K562 (cell line): ENCODE data around the gene PTP4A2. TPM values are rescaled to one million over a fixed set of nuclear protein-coding genes. Genes with fewer than 3 reads are reported as not detected.

ENCODE experiments used
- ATAC-seq: fragments of 200-7000 bp; cut with Tn5 transposase; 3 replicates; pipeline ENCODE4 v1.9.1; 2020; ENCODE audit warnings: moderate library complexity
- BruUV-seq: library from RNA; stranded (reverse); fragments of 400-500 nt; replicated peaks from 2 replicates; lab custom pipeline; 2021; lab: Mats Ljungman, UMichigan
- CTCF ChIA-PET: fragments of 300-600 bp; formaldehyde crosslinking; extraction: SDS; loops from one replicate; lab custom pipeline; 2021; ENCODE audit warnings: low intra/inter-chr PET ratio; lab: Yijun Ruan, JAX
- POLR2A ChIA-PET: fragments of 300-600, 350-650 bp; sonication (Branson Sonifier 250); formaldehyde crosslinking; extraction: SDS; loops from one replicate; lab custom pipeline; 2021; ENCODE audit warnings: antibody characterized with exemption, inconsistent platforms; lab: Yijun Ruan, JAX
- DNase-seq, 4 experiments: peaks; one replicate each; pipeline versions ENCODE4 v3.0.0 to v3.0.0-alpha.2; 2011 to 2018; ENCODE audit warnings: low spot score in 3 of 4, mixed read lengths in 3 of 4; ENCODE audit errors: extremely low read depth in 1 of 4
- FAIRE-seq: peaks from 2 replicates; lab custom pipeline; 2011; peaks lifted over from hg19 to GRCh38; lab: Jason Lieb, UNC
- H2AFZ ChIP-seq: 2 replicates; pipeline ENCODE4 v1.6.0; 2011; ENCODE audit warnings: low read depth, low read length, control low read depth, inconsistent platforms
- H3K27ac ChIP-seq: fragments of 200-600 bp; 3 replicates; pipeline ENCODE4 v1.8.0; 2011; ENCODE audit warnings: low read depth, mild to moderate bottlenecking, control low read depth, inconsistent platforms, low read length, moderate library complexity, mixed read lengths; ENCODE audit errors: extremely low read depth
- H3K27me3 ChIP-seq, 2 experiments: fragments of 300-600 bp in 1 of 2; 2 replicates in 1 of 2; 3 replicates in 1 of 2; pipeline versions ENCODE4 v1.6.0 to v1.8.0; 2011; ENCODE audit warnings: inconsistent platforms in 2 of 2, low read length in 2 of 2, mild to moderate bottlenecking in 1 of 2, mixed read lengths in 1 of 2, moderate library complexity in 1 of 2; ENCODE audit not compliant: control insufficient read depth in 2 of 2, insufficient read depth in 2 of 2
- H3K36me3 ChIP-seq: fragments of 300-600 bp; 3 replicates; pipeline ENCODE4 v1.8.0; 2011; ENCODE audit warnings: mild to moderate bottlenecking, low read length, inconsistent platforms; ENCODE audit not compliant: control insufficient read depth, insufficient read depth
- H3K4me1 ChIP-seq, 2 experiments: fragments of 200-600 bp in 1 of 2; replicated peaks in 1 of 2; 2 replicates in 1 of 2; 3 replicates in 1 of 2; pipeline versions ENCODE4 v1.5.1 to v1.8.0; 2011; ENCODE audit warnings: inconsistent platforms in 2 of 2, low read length in 2 of 2, mild to moderate bottlenecking in 1 of 2, mixed read lengths in 1 of 2, moderate library complexity in 1 of 2; ENCODE audit not compliant: control insufficient read depth in 2 of 2, insufficient read depth in 2 of 2
- H3K4me2 ChIP-seq: 2 replicates; pipeline ENCODE4 v1.6.1; 2011; ENCODE audit warnings: low read length, control low read depth, inconsistent platforms, mixed read lengths; ENCODE audit not compliant: insufficient read depth
- H3K4me3 ChIP-seq: fragments of 200-600 bp; sonication (generic), shearing (Covaris generic); 2 replicates; pipeline ENCODE4 v1.5.1; 2016; ENCODE audit warnings: control low read depth, inconsistent platforms
- H3K79me2 ChIP-seq: fragments of 200-600 bp; 3 replicates; pipeline ENCODE4 v1.8.0; 2011; ENCODE audit warnings: low read length, inconsistent platforms; ENCODE audit not compliant: control insufficient read depth, insufficient read depth
- H3K9ac ChIP-seq, 2 experiments: 2 replicates each; pipeline versions ENCODE4 v1.6.0 to v1.6.1; 2011; ENCODE audit warnings: low read depth in 2 of 2, low read length in 2 of 2, control low read depth in 1 of 2, inconsistent platforms in 1 of 2, mild to moderate bottlenecking in 1 of 2, mixed read lengths in 1 of 2; ENCODE audit not compliant: insufficient read depth in 1 of 2
- H3K9me1 ChIP-seq: one replicate; pipeline ENCODE4 v1.6.0; 2011; ENCODE audit warnings: inconsistent platforms, mild to moderate bottlenecking, low read length, moderate library complexity; ENCODE audit not compliant: control insufficient read depth, insufficient read depth
- H3K9me3 ChIP-seq: replicated peaks from 2 replicates; pipeline ENCODE4 v1.5.1; 2011; ENCODE audit warnings: low read depth, low read length, inconsistent platforms; ENCODE audit not compliant: control insufficient read depth, insufficient read depth
- H4K20me1 ChIP-seq: replicated peaks from 2 replicates; pipeline ENCODE4 v1.6.1; 2011; ENCODE audit warnings: low read length, inconsistent platforms, mixed read lengths; ENCODE audit not compliant: control insufficient read depth, insufficient read depth
- COPS2 ChIP-seq: fragments of 450-650 bp; conservative IDR thresholded peaks from 2 replicates; pipeline ENCODE4 v1.6.1; 2016; ENCODE audit warnings: mild to moderate bottlenecking, moderate library complexity
- TCF3 ChIP-seq: sonication (generic); formaldehyde crosslinking; IDR thresholded peaks from 2 replicates; pipeline ENCODE4 v1.4.0; 2020; ENCODE audit warnings: mild to moderate bottlenecking, missing genetic modification reagents
- TFAP4 ChIP-seq: sonication (generic); formaldehyde crosslinking; IDR thresholded peaks from 2 replicates; pipeline ENCODE4 v1.8.0; 2022; ENCODE audit warnings: missing genetic modification reagents, mild to moderate bottlenecking, moderate library complexity, borderline replicate concordance
- ZNF696 ChIP-seq: fragments of 250-450 bp; sonication (Bioruptor Pico); conservative IDR thresholded peaks from 2 replicates; pipeline ENCODE4 v1.4.0; 2020; ENCODE audit warnings: mild to moderate bottlenecking, moderate library complexity
- WGBS: fragments of 100-300 bp; shearing (Covaris generic); methylation state at CpG from one replicate; pipeline ENCODE4 v1.1.6; 2016; ENCODE audit warnings: low coverage, mixed read lengths; ENCODE audit not compliant: insufficient coverage; ENCODE audit errors: missing lambda C conversion rate; 5-methylcytosine and 5-hydroxymethylcytosine counted together
- in situ Hi-C: fragments of 300-500 bp; cut with MboI; formaldehyde crosslinking; loops from 4 replicates; pipeline ENCODE4 v1.15.0; 2018; ENCODE audit warnings: inconsistent platforms, mixed read lengths
- intact Hi-C: fragments of 100-400 bp; cut with micrococcal nuclease; formaldehyde crosslinking; loops from 2 replicates; pipeline ENCODE4 v1.14.2; 2022
- polyA plus RNA-seq, 8 experiments: library from polyadenylated mRNA; depleted of rRNA in 4 of 8; stranded (reverse) in 5 of 8; unstranded in 3 of 8; fragments of >200 nt; fragmentation: Nextera tagmentation in 2 of 8; fragmentation: Illumina TruSeq in 1 of 8; extraction: Ambion mirVana in 2 of 8; extraction: Trizol in 1 of 8; gene quantifications; 2 replicates each; pipeline versions ENCODE4 v1.2.1 to v1.2.3, GENCODE V29; 2011 to 2014; ENCODE audit warnings: inconsistent platforms in 1 of 8, missing spikeins in 1 of 8
- total RNA-seq, 7 experiments: library from RNA; depleted of rRNA in 6 of 7; stranded (reverse); fragments of >200 nt in 6 of 7; fragmentation: Illumina TruSeq in 2 of 7; extraction: Trizol in 2 of 7; gene quantifications; 2 replicates each; pipeline versions ENCODE4 v1.2.1 to v1.2.3, GENCODE V29; 2011 to 2021; ENCODE audit warnings: low replicate concordance in 1 of 7
- TF ChIP-seq, protein P1 (sequence below): fragments of 450-650 bp; IDR thresholded peaks from 2 replicates; pipeline ENCODE4 v1.6.1; 2016; ENCODE audit warnings: mild to moderate bottlenecking

The PTP4A2 gene
- total and polyA plus RNA-seq, 9 of the 15 experiments (the other 6 are each of a cell fraction or from before 2014, with no cell fraction given), result 197 to 870 (median 480) TPM

GRCh38 chr1:31976401-31976800 is 38.2 kb upstream of the PTP4A2 start:
- 50% methylated on average over 1 of the region's 1 CpG for WGBS
- Histone ChIP-seq H3K27me3 (no peaks in the 10 kb centered on the region), H4K20me1 (no peaks in the 10 kb centered on the region), H3K27ac (no peak overlapping the region), H3K4me3 (no peak overlapping the region), H3K79me2 (no peaks in the 10 kb centered on the region), H3K9me1 (no peaks in the 10 kb centered on the region), H3K9me3 (no peaks in the 10 kb centered on the region), H3K36me3 (no peaks in the 10 kb centered on the region), H3K4me2 (no peak overlapping the region), H3K9ac (no peak overlapping the region), H3K4me1 (peaks cover 0 to 5% of the 10 kb centered on the region in 2 experiments; a peak in 2 of 5 replicates), H2AFZ (no peak overlapping the region)
- no peak for DNase-seq
- in situ Hi-C loops (no loop called here), intact Hi-C loops (loop anchor here (5.0 to 10.0 kb wide), 2 partner anchors 36 to 438 kb away; partner anchors contain the start of gene KHDRBS1)
- no peak for FAIRE-seq
- ChIA-PET POLR2A (interaction anchor here (0.8 to 2.2 kb wide), 4 partner anchors 9 to 206 kb away, joined by 3 to 7 read pairs (median 6); no protein-coding TSS in a partner anchor), CTCF (interaction anchor here (0.8 kb wide), 1 partner anchor 86 kb away, joined by 4 read pairs; no protein-coding TSS in a partner anchor)
- no peak for ATAC-seq
- no peak for TF ChIP-seq TCF3 (CRISPR knock-in tag)
- TF ChIP-seq ZNF696 (CRISPR knock-in tag), result no peak
- TF ChIP-seq, protein P1, sequence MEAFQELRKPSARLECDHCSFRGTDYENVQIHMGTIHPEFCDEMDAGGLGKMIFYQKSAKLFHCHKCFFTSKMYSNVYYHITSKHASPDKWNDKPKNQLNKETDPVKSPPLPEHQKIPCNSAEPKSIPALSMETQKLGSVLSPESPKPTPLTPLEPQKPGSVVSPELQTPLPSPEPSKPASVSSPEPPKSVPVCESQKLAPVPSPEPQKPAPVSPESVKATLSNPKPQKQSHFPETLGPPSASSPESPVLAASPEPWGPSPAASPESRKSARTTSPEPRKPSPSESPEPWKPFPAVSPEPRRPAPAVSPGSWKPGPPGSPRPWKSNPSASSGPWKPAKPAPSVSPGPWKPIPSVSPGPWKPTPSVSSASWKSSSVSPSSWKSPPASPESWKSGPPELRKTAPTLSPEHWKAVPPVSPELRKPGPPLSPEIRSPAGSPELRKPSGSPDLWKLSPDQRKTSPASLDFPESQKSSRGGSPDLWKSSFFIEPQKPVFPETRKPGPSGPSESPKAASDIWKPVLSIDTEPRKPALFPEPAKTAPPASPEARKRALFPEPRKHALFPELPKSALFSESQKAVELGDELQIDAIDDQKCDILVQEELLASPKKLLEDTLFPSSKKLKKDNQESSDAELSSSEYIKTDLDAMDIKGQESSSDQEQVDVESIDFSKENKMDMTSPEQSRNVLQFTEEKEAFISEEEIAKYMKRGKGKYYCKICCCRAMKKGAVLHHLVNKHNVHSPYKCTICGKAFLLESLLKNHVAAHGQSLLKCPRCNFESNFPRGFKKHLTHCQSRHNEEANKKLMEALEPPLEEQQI, result no peak
- no peak for TF ChIP-seq TFAP4
- no peak for TF ChIP-seq COPS2
- BruUV-seq, result no TSS peak
